Activated T-cell treated with anti-CD3 and anti-CD28 coated beads, Interleukin-2, amount 50 U/mL, for 72 hours (primary cell): ENCODE results near the gene OTOF. TPM values are rescaled to one million over a fixed set of nuclear protein-coding genes. Genes with fewer than 3 reads are reported as not detected.

Source experiments
- ATAC-seq, 2 donors: fragments of 150-1000 bp; cut with Tn5 transposase; replicated peaks in 1 of 2; 2 replicates each; pipeline ENCODE4 v1.10.0; 2021; ENCODE audit warnings: moderate library complexity in 2 of 2, mild to moderate bottlenecking in 1 of 2
- DNase-seq, 2 donors: peaks; one replicate each; pipeline ENCODE4 v3.0.0; 2021 to 2022; ENCODE audit warnings: mixed read lengths in 1 of 2
- H3K27ac Mint-ChIP-seq: one replicate; pipeline ENCODE4 v1.8.0; 2022; ENCODE audit warnings: mild to moderate bottlenecking, moderate library complexity, mixed read lengths
- H3K27me3 Mint-ChIP-seq: one replicate; pipeline ENCODE4 v1.8.0; 2022; ENCODE audit warnings: low read depth, mixed read lengths
- H3K36me3 Mint-ChIP-seq, 2 donors: one replicate each; pipeline ENCODE4 v1.8.0; 2022; ENCODE audit warnings: mixed read lengths in 2 of 2, mild to moderate bottlenecking in 1 of 2; ENCODE audit not compliant: insufficient read depth in 2 of 2
- H3K4me1 Mint-ChIP-seq: one replicate; pipeline ENCODE4 v1.8.0; 2022; ENCODE audit warnings: low read depth, mixed read lengths
- H3K4me3 Mint-ChIP-seq, 2 donors: one replicate each; pipeline ENCODE4 v1.8.0; 2022; ENCODE audit warnings: mild to moderate bottlenecking in 2 of 2, mixed read lengths in 2 of 2, moderate library complexity in 2 of 2
- H3K9me3 Mint-ChIP-seq, 2 donors: one replicate each; pipeline ENCODE4 v1.8.0; 2022; ENCODE audit warnings: mixed read lengths in 2 of 2
- total RNA-seq, 2 donors: library from RNA; stranded (reverse); gene quantifications; one replicate each; pipeline ENCODE4 v1.2.3, GENCODE V29; 2022

The OTOF gene
- total RNA-seq, 2 donors from 2014 or later = 1.6 to 4.7 TPM

- no peak overlapping the region for H3K4me3 Mint-ChIP-seq
- H3K27me3 Mint-ChIP-seq = peaks cover 13% of the 10 kb centered on the region
- H3K9me3 Mint-ChIP-seq = no peaks in the 10 kb centered on the region
- no peaks in the 10 kb centered on the region for H3K36me3 Mint-ChIP-seq
- H3K27ac Mint-ChIP-seq = no peak overlapping the region
- ATAC-seq (no peak), DNase-seq (no peak)
- H3K4me1 Mint-ChIP-seq = no peaks in the 10 kb centered on the region
Observed at GRCh38 chr2:26438526-26438925, 39.4 kb downstream of the OTOF start.

GRCh38 chr2:26435106-26435505 lies 42.8 kb downstream of the OTOF start:
- DNase-seq (no peak), ATAC-seq (no peak)
- H3K4me3 Mint-ChIP-seq = no peak overlapping the region
- no peak overlapping the region for H3K27ac Mint-ChIP-seq
- H3K4me1 Mint-ChIP-seq = no peaks in the 10 kb centered on the region
- peaks cover 13% of the 10 kb centered on the region for H3K27me3 Mint-ChIP-seq
- no peaks in the 10 kb centered on the region for H3K9me3 Mint-ChIP-seq
- no peaks in the 10 kb centered on the region for H3K36me3 Mint-ChIP-seq

GRCh38 chr2:26432859-26433258 lies 45.1 kb downstream of the OTOF start:
- Mint-ChIP-seq H3K27ac (no peak overlapping the region), H3K36me3 (no peaks in the 10 kb centered on the region), H3K27me3 (peaks cover 7% of the 10 kb centered on the region), H3K9me3 (no peaks in the 10 kb centered on the region), H3K4me1 (no peaks in the 10 kb centered on the region), H3K4me3 (no peak overlapping the region)
- no peak for ATAC-seq
- DNase-seq = no peak

GRCh38 chr2:26432363-26432762 lies 45.6 kb downstream of the OTOF start:
- Mint-ChIP-seq H3K27ac (no peak overlapping the region), H3K4me1 (no peaks in the 10 kb centered on the region), H3K27me3 (peaks cover 7% of the 10 kb centered on the region), H3K4me3 (no peak overlapping the region), H3K36me3 (no peaks in the 10 kb centered on the region), H3K9me3 (no peaks in the 10 kb centered on the region)
- DNase-seq = no peak
- ATAC-seq = no peak

GRCh38 chr2:26430826-26431225 lies 47.1 kb downstream of the OTOF start:
- Mint-ChIP-seq H3K4me3 (no peak overlapping the region), H3K4me1 (no peaks in the 10 kb centered on the region), H3K27me3 (peaks cover 7% of the 10 kb centered on the region), H3K36me3 (no peaks in the 10 kb centered on the region), H3K9me3 (no peaks in the 10 kb centered on the region), H3K27ac (no peak overlapping the region)
- no peak for ATAC-seq
- DNase-seq = no peak

- Mint-ChIP-seq H3K4me1 (no peaks in the 10 kb centered on the region), H3K27me3 (peaks cover 7% of the 10 kb centered on the region), H3K4me3 (no peak overlapping the region), H3K9me3 (no peaks in the 10 kb centered on the region), H3K36me3 (no peaks in the 10 kb centered on the region), H3K27ac (no peak overlapping the region)
- DNase-seq (no peak), ATAC-seq (no peak)
Observed at GRCh38 chr2:26429779-26430578, 47.9 kb downstream of the OTOF start.

GRCh38 chr2:26428846-26429245 lies 49.1 kb downstream of the OTOF start:
- no peak overlapping the region for H3K4me3 Mint-ChIP-seq
- H3K36me3 Mint-ChIP-seq = no peaks in the 10 kb centered on the region
- H3K9me3 Mint-ChIP-seq = no peaks in the 10 kb centered on the region
- DNase-seq (no peak), ATAC-seq (no peak)
- H3K27ac Mint-ChIP-seq = no peak overlapping the region
- H3K27me3 Mint-ChIP-seq = peaks cover 7% of the 10 kb centered on the region
- no peaks in the 10 kb centered on the region for H3K4me1 Mint-ChIP-seq

- Mint-ChIP-seq H3K27me3 (no peaks in the 10 kb centered on the region), H3K4me1 (no peaks in the 10 kb centered on the region), H3K27ac (no peak overlapping the region), H3K36me3 (no peaks in the 10 kb centered on the region), H3K9me3 (no peaks in the 10 kb centered on the region), H3K4me3 (no peak overlapping the region)
- ATAC-seq = no peak
- DNase-seq = no peak
Observed at GRCh38 chr2:26424221-26424620, 53.7 kb downstream of the OTOF start.

- DNase-seq (no peak), ATAC-seq (no peak)
- Mint-ChIP-seq H3K27me3 (no peaks in the 10 kb centered on the region), H3K9me3 (no peaks in the 10 kb centered on the region), H3K36me3 (no peaks in the 10 kb centered on the region), H3K27ac (no peak overlapping the region), H3K4me1 (no peaks in the 10 kb centered on the region), H3K4me3 (no peak overlapping the region)
Observed at GRCh38 chr2:26423750-26424149, 54.2 kb downstream of the OTOF start.

- DNase-seq (no peak), ATAC-seq (no peak)
- H3K4me3 Mint-ChIP-seq = no peak overlapping the region
- no peak overlapping the region for H3K27ac Mint-ChIP-seq
- H3K27me3 Mint-ChIP-seq = no peaks in the 10 kb centered on the region
- H3K36me3 Mint-ChIP-seq = no peaks in the 10 kb centered on the region
- H3K4me1 Mint-ChIP-seq = no peaks in the 10 kb centered on the region
- no peaks in the 10 kb centered on the region for H3K9me3 Mint-ChIP-seq
Observed at GRCh38 chr2:26422947-26423629, 54.8 kb downstream of the OTOF start.

GRCh38 chr2:26421961-26422360 lies 56.0 kb downstream of the OTOF start:
- no peak overlapping the region for H3K27ac Mint-ChIP-seq
- no peaks in the 10 kb centered on the region for H3K9me3 Mint-ChIP-seq
- no peak for DNase-seq
- no peak for ATAC-seq
- no peaks in the 10 kb centered on the region for H3K36me3 Mint-ChIP-seq
- no peaks in the 10 kb centered on the region for H3K27me3 Mint-ChIP-seq
- no peak overlapping the region for H3K4me3 Mint-ChIP-seq
- no peaks in the 10 kb centered on the region for H3K4me1 Mint-ChIP-seq

- H3K4me3 Mint-ChIP-seq = no peak overlapping the region
- H3K36me3 Mint-ChIP-seq = no peaks in the 10 kb centered on the region
- ATAC-seq (no peak), DNase-seq (no peak)
- H3K27me3 Mint-ChIP-seq = no peaks in the 10 kb centered on the region
- no peaks in the 10 kb centered on the region for H3K9me3 Mint-ChIP-seq
- H3K4me1 Mint-ChIP-seq = peaks cover 14% of the 10 kb centered on the region
- no peak overlapping the region for H3K27ac Mint-ChIP-seq
Observed at GRCh38 chr2:26414311-26414710, 63.6 kb downstream of the OTOF start.

GRCh38 chr2:26412091-26412673 lies 65.7 kb downstream of the OTOF start:
- DNase-seq = peak; percentile 16
- Mint-ChIP-seq H3K27ac (peak overlapping the region; percentile 21), H3K27me3 (peaks cover 8% of the 10 kb centered on the region), H3K9me3 (no peaks in the 10 kb centered on the region), H3K4me1 (peaks cover 14% of the 10 kb centered on the region), H3K36me3 (no peaks in the 10 kb centered on the region), H3K4me3 (peak overlapping the region; percentile 56 to 66)
- peak; percentile 72 to 86 for ATAC-seq
